Astrocyte (in vitro differentiated cells and primary cell): ENCODE results near the gene LRCH2.

Experiments used
- CTCF ChIP-seq: IDR thresholded peaks from 2 replicates; pipeline ENCODE4 v1.5.1; 2011; ENCODE audit warnings: low read depth, mild to moderate bottlenecking, inconsistent platforms, low read length, moderate library complexity; ENCODE audit not compliant: insufficient read depth
- EZH2 ChIP-seq: IDR thresholded peaks from 2 replicates; pipeline ENCODE4 v1.6.1; 2012; ENCODE audit warnings: mild to moderate bottlenecking, low read length, inconsistent platforms; ENCODE audit not compliant: insufficient read depth

- TF ChIP-seq CTCF (no peak), EZH2 (no peak)
Measured at GRCh38 chrX:115191490-115192243, 42.2 kb downstream of the LRCH2 start.
